ENCODE data around the gene ANKRD50. TPM values are rescaled to one million over a fixed set of nuclear protein-coding genes. Genes with fewer than 3 reads are reported as not detected.

The ANKRD50 gene
- total RNA-seq, 3 donors from 2014 or later, result 14.6 to 35.0 (median 19.3) TPM

DNA sequence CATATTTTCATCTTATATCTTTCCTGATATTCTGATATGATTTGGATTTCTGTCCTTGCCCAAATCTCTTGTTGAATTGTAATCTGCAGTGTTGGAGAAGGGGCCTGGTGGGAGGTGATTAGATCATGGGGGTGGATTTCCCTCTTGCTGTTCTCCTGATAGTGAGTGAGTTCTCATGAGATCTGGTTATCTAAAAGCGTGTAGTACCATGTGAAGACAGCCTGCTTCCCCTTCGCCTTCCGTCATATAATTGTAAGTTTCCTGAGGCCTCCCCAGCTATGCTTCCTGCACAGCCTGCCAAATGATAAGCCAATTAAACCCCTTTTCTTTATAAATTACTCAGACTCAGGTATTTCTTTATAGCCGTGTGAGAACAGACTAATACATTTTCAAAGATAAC is 77.2 kb downstream of the ANKRD50 start:
- H3K27ac ChIP-seq, result no peak overlapping the region
- TF ChIP-seq POLR2AphosphoS5 (IDR thresholded peaks at IDR 0.05), result no peak
- TF ChIP-seq, protein P1, sequence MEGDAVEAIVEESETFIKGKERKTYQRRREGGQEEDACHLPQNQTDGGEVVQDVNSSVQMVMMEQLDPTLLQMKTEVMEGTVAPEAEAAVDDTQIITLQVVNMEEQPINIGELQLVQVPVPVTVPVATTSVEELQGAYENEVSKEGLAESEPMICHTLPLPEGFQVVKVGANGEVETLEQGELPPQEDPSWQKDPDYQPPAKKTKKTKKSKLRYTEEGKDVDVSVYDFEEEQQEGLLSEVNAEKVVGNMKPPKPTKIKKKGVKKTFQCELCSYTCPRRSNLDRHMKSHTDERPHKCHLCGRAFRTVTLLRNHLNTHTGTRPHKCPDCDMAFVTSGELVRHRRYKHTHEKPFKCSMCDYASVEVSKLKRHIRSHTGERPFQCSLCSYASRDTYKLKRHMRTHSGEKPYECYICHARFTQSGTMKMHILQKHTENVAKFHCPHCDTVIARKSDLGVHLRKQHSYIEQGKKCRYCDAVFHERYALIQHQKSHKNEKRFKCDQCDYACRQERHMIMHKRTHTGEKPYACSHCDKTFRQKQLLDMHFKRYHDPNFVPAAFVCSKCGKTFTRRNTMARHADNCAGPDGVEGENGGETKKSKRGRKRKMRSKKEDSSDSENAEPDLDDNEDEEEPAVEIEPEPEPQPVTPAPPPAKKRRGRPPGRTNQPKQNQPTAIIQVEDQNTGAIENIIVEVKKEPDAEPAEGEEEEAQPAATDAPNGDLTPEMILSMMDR (IDR thresholded peaks at IDR 0.05), result no peak
- TF ChIP-seq POLR2A (IDR thresholded peaks at IDR 0.05), result no peak
- DNase-seq (ENCODE audit: low spot score in 2 of 2), result no peak

DNA sequence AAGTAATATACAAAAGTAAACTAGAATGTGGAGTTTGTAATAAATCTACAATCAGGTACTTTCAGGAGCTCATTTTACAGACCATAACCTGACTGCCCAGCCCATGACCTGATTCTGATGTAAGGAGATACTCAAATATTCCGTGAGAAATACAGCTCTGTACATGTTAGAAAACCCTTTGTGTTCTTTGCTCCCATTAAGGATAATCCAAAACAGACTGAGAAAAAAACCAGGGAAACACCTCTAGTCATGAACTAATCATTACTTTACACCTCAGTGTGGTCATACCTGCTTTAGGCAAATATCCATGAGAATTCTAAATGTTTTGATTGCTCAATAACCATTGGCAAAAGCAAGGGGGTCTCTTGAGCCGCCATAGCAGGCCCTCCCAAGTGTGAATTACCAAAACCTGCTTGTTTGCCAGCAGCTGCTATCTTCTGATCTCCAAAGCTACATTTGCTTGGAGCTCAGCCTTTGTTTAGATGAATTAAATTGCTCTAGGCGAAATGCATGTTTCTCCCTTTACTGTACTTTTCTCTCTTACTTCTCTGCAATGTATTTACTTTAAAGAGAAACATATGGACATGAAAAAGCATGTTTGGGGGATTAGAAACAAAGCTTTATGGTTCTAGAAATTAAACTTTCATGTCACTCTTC is 79.1 kb downstream of the ANKRD50 start:
- no peak overlapping the region for H3K4me3 ChIP-seq
- no peak for DNase-seq (ENCODE audit: low spot score in 2 of 2)
- no peak overlapping the region for H3K27ac ChIP-seq
- no peaks in the 10 kb centered on the region for H3K9me3 ChIP-seq
- no peaks in the 10 kb centered on the region for H3K27me3 ChIP-seq
- intact Hi-C loops (cut with DNase I; ENCODE audit: low total_unique reads), result no loop called here
- no peaks in the 10 kb centered on the region for H3K4me1 ChIP-seq
- no peaks in the 10 kb centered on the region for H3K36me3 ChIP-seq
- no peak for TF ChIP-seq POLR2A (IDR thresholded peaks at IDR 0.05)
- TF ChIP-seq, protein P1 (IDR thresholded peaks at IDR 0.05), result no peak
- no peak for TF ChIP-seq POLR2AphosphoS5 (IDR thresholded peaks at IDR 0.05)

More for the DNA sequence above, 77.2 kb downstream of the ANKRD50 start:
- Histone ChIP-seq H3K9me3 (no peaks in the 10 kb centered on the region), H3K4me1 (no peaks in the 10 kb centered on the region), H3K36me3 (no peaks in the 10 kb centered on the region), H3K4me3 (no peak overlapping the region), H3K27me3 (no peaks in the 10 kb centered on the region)
- intact Hi-C loops (cut with DNase I; ENCODE audit: low total_unique reads), result no loop called here

DNA sequence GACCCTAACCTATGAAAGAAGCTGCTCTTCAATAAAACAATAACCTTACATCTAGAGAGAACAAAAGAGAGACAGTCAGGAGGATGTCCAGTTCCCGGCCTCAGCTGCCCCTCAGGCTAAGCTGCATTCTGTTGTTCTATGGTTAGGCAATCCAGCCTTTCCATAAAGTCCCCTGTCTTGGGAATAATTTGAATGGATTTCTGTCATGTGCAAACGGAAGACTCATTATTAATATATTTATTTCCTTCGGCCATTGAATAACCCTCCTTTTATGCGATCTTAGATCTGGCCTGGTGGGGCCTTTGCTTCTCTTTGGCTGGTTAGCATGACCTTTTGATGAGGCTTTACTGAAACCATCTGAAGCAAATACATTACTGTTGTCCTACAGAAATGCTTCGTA is 80.1 kb downstream of the ANKRD50 start:
- no peaks in the 10 kb centered on the region for H3K9me3 ChIP-seq
- no peak for DNase-seq (ENCODE audit: low spot score in 2 of 2)
- no peaks in the 10 kb centered on the region for H3K36me3 ChIP-seq
- intact Hi-C loops (cut with DNase I; ENCODE audit: low total_unique reads), result no loop called here
- H3K4me1 ChIP-seq, result no peaks in the 10 kb centered on the region
- no peak overlapping the region for H3K27ac ChIP-seq
- TF ChIP-seq POLR2AphosphoS5 (IDR thresholded peaks at IDR 0.05), result no peak
- no peak for TF ChIP-seq POLR2A (IDR thresholded peaks at IDR 0.05)
- TF ChIP-seq, protein P1 (IDR thresholded peaks at IDR 0.05), result no peak
- H3K27me3 ChIP-seq, result no peaks in the 10 kb centered on the region
- H3K4me3 ChIP-seq, result no peak overlapping the region

DNA sequence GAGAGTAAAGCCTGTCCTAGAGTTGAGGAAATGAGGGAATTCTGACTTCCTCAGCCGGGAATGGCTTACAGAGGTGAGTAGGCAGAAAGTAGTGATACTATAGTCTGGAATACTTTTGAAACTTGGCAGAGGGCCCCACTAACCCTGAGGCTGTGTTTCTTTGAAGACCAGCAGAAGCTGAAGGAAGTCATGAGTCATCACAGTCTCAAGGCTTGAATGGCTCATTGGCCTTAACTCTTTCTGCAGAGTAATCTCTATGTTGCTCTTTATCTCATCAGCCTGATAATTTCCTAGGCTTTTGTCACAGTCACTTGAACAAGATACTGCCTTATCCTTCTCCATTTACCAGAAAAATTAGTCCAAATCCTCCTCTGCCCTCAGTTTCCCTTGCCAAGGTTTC is 80.8 kb downstream of the ANKRD50 start:
- Histone ChIP-seq H3K27me3 (no peaks in the 10 kb centered on the region), H3K4me1 (no peaks in the 10 kb centered on the region), H3K4me3 (no peak overlapping the region), H3K27ac (no peak overlapping the region), H3K36me3 (no peaks in the 10 kb centered on the region), H3K9me3 (no peaks in the 10 kb centered on the region)
- intact Hi-C loops (cut with DNase I; ENCODE audit: low total_unique reads), result no loop called here
- TF ChIP-seq POLR2AphosphoS5 (IDR thresholded peaks at IDR 0.05) (no peak), POLR2A (IDR thresholded peaks at IDR 0.05) (no peak)
- TF ChIP-seq, protein P1 (IDR thresholded peaks at IDR 0.05), result no peak
- DNase-seq (ENCODE audit: low spot score in 2 of 2), result peak; percentile 58 to 77

DNA sequence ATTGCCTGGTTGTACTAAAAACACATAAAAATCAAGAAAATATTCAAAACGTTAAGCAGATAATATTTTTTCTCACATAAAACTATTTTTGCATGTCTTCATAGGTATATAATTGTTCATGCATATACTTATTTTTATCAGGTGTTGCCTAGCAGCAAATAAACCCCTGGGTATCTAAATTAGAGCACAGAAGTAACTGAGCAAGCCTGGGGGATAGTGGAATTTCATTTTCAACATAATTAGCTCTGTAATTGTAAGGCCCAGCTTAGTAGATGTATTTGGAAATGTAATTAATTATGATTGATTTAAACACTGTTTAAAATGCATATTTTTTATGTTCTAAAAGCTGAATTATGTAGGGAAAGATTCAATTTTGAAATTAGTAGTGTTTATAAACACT is 82.9 kb downstream of the ANKRD50 start:
- no peak overlapping the region for H3K27ac ChIP-seq

More for the DNA sequence above, 82.9 kb downstream of the ANKRD50 start:
- H3K27me3 ChIP-seq, result no peaks in the 10 kb centered on the region
- intact Hi-C loops (cut with DNase I; ENCODE audit: low total_unique reads), result no loop called here
- TF ChIP-seq POLR2AphosphoS5 (IDR thresholded peaks at IDR 0.05), result no peak
- no peak for TF ChIP-seq POLR2A (IDR thresholded peaks at IDR 0.05)
- TF ChIP-seq, protein P1 (IDR thresholded peaks at IDR 0.05), result no peak
- no peaks in the 10 kb centered on the region for H3K9me3 ChIP-seq
- H3K4me3 ChIP-seq, result no peak overlapping the region
- H3K4me1 ChIP-seq, result no peaks in the 10 kb centered on the region
- H3K36me3 ChIP-seq, result no peaks in the 10 kb centered on the region
- no peak for DNase-seq (ENCODE audit: low spot score in 2 of 2)
